ENCODE measurements around the gene MAFG. TPM values are rescaled to one million over a fixed set of nuclear protein-coding genes. Genes with fewer than 3 reads are reported as not detected.
"Not testable (repeated sequence)": the region's sequence is repeated elsewhere in the genome, so short reads cannot be mapped to it uniquely, and the experiment has no call there.

Gene MAFG
- total RNA-seq, 1 experiment from 2014 or later, result 36.1 TPM

- Mint-ChIP-seq H3K4me1 (ENCODE audit: low read depth, unreplicated experiment) (no peaks in the 10 kb centered on the region), H3K36me3 (ENCODE audit: insufficient read depth, unreplicated experiment) (no peaks in the 10 kb centered on the region), H3K4me3 (ENCODE audit: low read depth, unreplicated experiment) (no peak overlapping the region), H3K9me3 (ENCODE audit: low read depth, unreplicated experiment) (no peaks in the 10 kb centered on the region), H3K27ac (ENCODE audit: unreplicated experiment) (no peak overlapping the region), H3K27me3 (ENCODE audit: unreplicated experiment) (peaks cover 50% of the 10 kb centered on the region)
- DNase-seq, result no peak
- CTCF ChIA-PET, result interaction anchor here (0.6 to 1.2 kb wide), 4 partner anchors 9 to 602 kb away, joined by 3 to 5 read pairs (median 3); partner anchors contain the start of genes CENPX and LRRC45
- BruUV-seq (replicated peaks), result no TSS peak
- intact Hi-C loops (cut with micrococcal nuclease; ENCODE audit: unreplicated experiment), result loop anchor here (2.0 kb wide), 1 partner anchor 68 kb away; the partner anchor contains the start of genes CENPX and LRRC45
- TF ChIP-seq CTCF (IDR thresholded peaks at IDR 0.05; ENCODE audit: unreplicated experiment), result no peak
These were observed 26.9 kb upstream of the MAFG start for GRCh38 chr17:81954131-81955057.

GRCh38 chr17:81953443-81953842 is 25.9 kb upstream of the MAFG start:
- H3K36me3 Mint-ChIP-seq (ENCODE audit: insufficient read depth, unreplicated experiment); DNase-seq; H3K4me1 Mint-ChIP-seq (ENCODE audit: low read depth, unreplicated experiment); BruUV-seq (replicated peaks); H3K9me3 Mint-ChIP-seq (ENCODE audit: low read depth, unreplicated experiment); H3K27ac Mint-ChIP-seq (ENCODE audit: unreplicated experiment); H3K4me3 Mint-ChIP-seq (ENCODE audit: low read depth, unreplicated experiment); intact Hi-C loops (cut with micrococcal nuclease; ENCODE audit: unreplicated experiment): not testable (repeated sequence)
- peaks cover 40% of the 10 kb centered on the region for H3K27me3 Mint-ChIP-seq (ENCODE audit: unreplicated experiment)
- CTCF ChIA-PET, result interaction anchor here (0.7 kb wide), 1 partner anchor 601 kb away, joined by 3 read pairs; no protein-coding TSS in a partner anchor

DNA sequence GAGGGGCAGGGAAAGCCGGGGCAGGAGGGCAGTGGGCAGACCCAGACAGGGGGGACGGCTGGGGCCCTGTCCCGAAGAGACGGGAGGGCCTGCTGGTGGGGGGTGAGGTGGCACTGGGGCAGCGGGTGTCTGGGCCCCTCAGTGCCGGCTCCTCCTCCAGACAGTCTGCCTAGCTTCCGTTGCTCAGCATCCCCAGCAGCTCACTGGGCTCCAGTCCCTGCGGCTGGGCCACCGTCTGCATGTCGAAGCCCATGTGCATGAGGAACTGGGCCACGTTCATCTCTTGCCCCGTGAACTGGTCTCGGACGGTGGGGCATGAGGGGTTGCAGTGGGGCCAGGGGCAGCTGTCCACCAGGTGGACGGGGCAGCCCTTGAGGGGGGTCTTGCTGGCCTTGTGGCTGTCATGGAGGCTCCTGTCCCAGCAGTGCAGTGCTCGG is 25.3 kb upstream of the MAFG start:
- no peak for DNase-seq
- CTCF ChIA-PET, result no interaction called here
- H3K4me1 Mint-ChIP-seq (ENCODE audit: low read depth, unreplicated experiment), result no peaks in the 10 kb centered on the region
- H3K36me3 Mint-ChIP-seq (ENCODE audit: insufficient read depth, unreplicated experiment), result no peaks in the 10 kb centered on the region
- H3K4me3 Mint-ChIP-seq (ENCODE audit: low read depth, unreplicated experiment), result no peak overlapping the region
- intact Hi-C loops (cut with micrococcal nuclease; ENCODE audit: unreplicated experiment), result no loop called here
- no peak overlapping the region for H3K27ac Mint-ChIP-seq (ENCODE audit: unreplicated experiment)
- no peaks in the 10 kb centered on the region for H3K9me3 Mint-ChIP-seq (ENCODE audit: low read depth, unreplicated experiment)
- H3K27me3 Mint-ChIP-seq (ENCODE audit: unreplicated experiment), result peaks cover 34% of the 10 kb centered on the region
- TF ChIP-seq CTCF (IDR thresholded peaks at IDR 0.05; ENCODE audit: unreplicated experiment), result no peak
- BruUV-seq (replicated peaks), result no TSS peak

- no peak overlapping the region for H3K4me3 Mint-ChIP-seq (ENCODE audit: low read depth, unreplicated experiment)
These were observed 24.5 kb upstream of the MAFG start for GRCh38 chr17:81951785-81952684.

More at GRCh38 chr17:81951785-81952684, 24.5 kb upstream of the MAFG start:
- H3K36me3 Mint-ChIP-seq (ENCODE audit: insufficient read depth, unreplicated experiment), result no peaks in the 10 kb centered on the region
- CTCF ChIA-PET, result no interaction called here
- H3K4me1 Mint-ChIP-seq (ENCODE audit: low read depth, unreplicated experiment), result no peaks in the 10 kb centered on the region
- H3K27ac Mint-ChIP-seq (ENCODE audit: unreplicated experiment), result no peak overlapping the region
- no peak for TF ChIP-seq CTCF (IDR thresholded peaks at IDR 0.05; ENCODE audit: unreplicated experiment)
- H3K9me3 Mint-ChIP-seq (ENCODE audit: low read depth, unreplicated experiment), result no peaks in the 10 kb centered on the region
- intact Hi-C loops (cut with micrococcal nuclease; ENCODE audit: unreplicated experiment), result no loop called here
- DNase-seq, result no peak
- no TSS peak for BruUV-seq (replicated peaks)
- peaks cover 26% of the 10 kb centered on the region for H3K27me3 Mint-ChIP-seq (ENCODE audit: unreplicated experiment)
